ENCODE data around the gene VGLL3. TPM values are rescaled to one million over a fixed set of nuclear protein-coding genes. Genes with fewer than 3 reads are reported as not detected.

The VGLL3 gene
- total RNA-seq, 1 experiment from 2014 or later = 3.1 TPM

- DNase-seq (ENCODE audit: low spot score) = no peak
Measured at GRCh38 chr3:86951322-86951721, 39.6 kb downstream of the VGLL3 start.

GRCh38 chr3:86950717-86951116 lies 40.2 kb downstream of the VGLL3 start:
- no peak for DNase-seq (ENCODE audit: low spot score)

GRCh38 chr3:86949850-86950249 lies 41.1 kb downstream of the VGLL3 start:
- no peak for DNase-seq (ENCODE audit: low spot score)

- peak; percentile 9 for DNase-seq (ENCODE audit: low spot score)
Measured at GRCh38 chr3:86948822-86949221, 42.1 kb downstream of the VGLL3 start.

GRCh38 chr3:86942206-86942605 lies 48.7 kb downstream of the VGLL3 start:
- DNase-seq (ENCODE audit: low spot score) = no peak

GRCh38 chr3:86938416-86939105 lies 52.4 kb downstream of the VGLL3 start:
- no peak for DNase-seq (ENCODE audit: low spot score)

GRCh38 chr3:86937306-86937791 lies 53.6 kb downstream of the VGLL3 start:
- no peak for DNase-seq (ENCODE audit: low spot score)

- no peak for DNase-seq (ENCODE audit: low spot score)
Measured at GRCh38 chr3:86934851-86935250, 56.1 kb downstream of the VGLL3 start.

- no peak for DNase-seq (ENCODE audit: low spot score)
Measured at GRCh38 chr3:86930831-86931230, 60.1 kb downstream of the VGLL3 start.

- no peak for DNase-seq (ENCODE audit: low spot score)
Measured at GRCh38 chr3:86930181-86930580, 60.8 kb downstream of the VGLL3 start.

GRCh38 chr3:86929046-86929445 lies 61.9 kb downstream of the VGLL3 start:
- DNase-seq (ENCODE audit: low spot score) = peak; percentile 4

GRCh38 chr3:86923071-86923491 lies 67.9 kb downstream of the VGLL3 start:
- DNase-seq (ENCODE audit: low spot score) = no peak

GRCh38 chr3:86921971-86922680 lies 68.8 kb downstream of the VGLL3 start:
- no peak for DNase-seq (ENCODE audit: low spot score)

GRCh38 chr3:86914670-86915069 lies 76.3 kb downstream of the VGLL3 start:
- DNase-seq (ENCODE audit: low spot score) = no peak

GRCh38 chr3:86913160-86913559 lies 77.8 kb downstream of the VGLL3 start:
- DNase-seq (ENCODE audit: low spot score) = no peak

- DNase-seq (ENCODE audit: low spot score) = no peak
Measured at GRCh38 chr3:86895202-86895601, 95.7 kb downstream of the VGLL3 start.

GRCh38 chr3:86890741-86891396 lies 100.1 kb downstream of the VGLL3 start:
- DNase-seq (ENCODE audit: low spot score) = no peak

Other genes with a start within 250 kb of the VGLL3 start
- 18.8 and 26.2 TPM in 2 replicates for gene CHMP2B, start 236.2 kb upstream of the VGLL3 start, total RNA-seq (2014; rRNA removed; shearing (Covaris generic))

All from H4 (cell line).